Measurements from ENCODE around the gene LCAT.

- no peak for TF ChIP-seq CTCF (IDR thresholded peaks at IDR 0.05)
- TF ChIP-seq POLR2A (IDR thresholded peaks at IDR 0.05), result no peak
- no peak for TF ChIP-seq POLR2AphosphoS5 (IDR thresholded peaks at IDR 0.05)
These were observed 31.6 kb upstream of the LCAT start for GRCh38 chr16:67975321-67976105.

All from gastroesophageal sphincter (tissue), 3 donors.